Fibroblast of lung (primary cell): ENCODE results near the gene SLAIN2.
A peak's percentile ranks its signal among the peaks of the same experiment; 100 is the strongest.

ENCODE experiments used
- EZH2 ChIP-seq: IDR thresholded peaks from 2 replicates; pipeline ENCODE4 v1.5.1; 2012; ENCODE audit warnings: low read length, control low read depth, mild to moderate bottlenecking; ENCODE audit errors: missing control alignments
- TF ChIP-seq, protein P1 (sequence below), 2 donors: IDR thresholded peaks in 1 of 2; conservative IDR thresholded peaks in 1 of 2; 1 replicate in 1 of 2; 2 replicates in 1 of 2; pipeline ENCODE4 v1.5.1; 2011 to 2012; ENCODE audit warnings: low read length in 2 of 2, control low read depth in 1 of 2, inconsistent platforms in 1 of 2, low read depth in 1 of 2, mild to moderate bottlenecking in 1 of 2

DNA sequence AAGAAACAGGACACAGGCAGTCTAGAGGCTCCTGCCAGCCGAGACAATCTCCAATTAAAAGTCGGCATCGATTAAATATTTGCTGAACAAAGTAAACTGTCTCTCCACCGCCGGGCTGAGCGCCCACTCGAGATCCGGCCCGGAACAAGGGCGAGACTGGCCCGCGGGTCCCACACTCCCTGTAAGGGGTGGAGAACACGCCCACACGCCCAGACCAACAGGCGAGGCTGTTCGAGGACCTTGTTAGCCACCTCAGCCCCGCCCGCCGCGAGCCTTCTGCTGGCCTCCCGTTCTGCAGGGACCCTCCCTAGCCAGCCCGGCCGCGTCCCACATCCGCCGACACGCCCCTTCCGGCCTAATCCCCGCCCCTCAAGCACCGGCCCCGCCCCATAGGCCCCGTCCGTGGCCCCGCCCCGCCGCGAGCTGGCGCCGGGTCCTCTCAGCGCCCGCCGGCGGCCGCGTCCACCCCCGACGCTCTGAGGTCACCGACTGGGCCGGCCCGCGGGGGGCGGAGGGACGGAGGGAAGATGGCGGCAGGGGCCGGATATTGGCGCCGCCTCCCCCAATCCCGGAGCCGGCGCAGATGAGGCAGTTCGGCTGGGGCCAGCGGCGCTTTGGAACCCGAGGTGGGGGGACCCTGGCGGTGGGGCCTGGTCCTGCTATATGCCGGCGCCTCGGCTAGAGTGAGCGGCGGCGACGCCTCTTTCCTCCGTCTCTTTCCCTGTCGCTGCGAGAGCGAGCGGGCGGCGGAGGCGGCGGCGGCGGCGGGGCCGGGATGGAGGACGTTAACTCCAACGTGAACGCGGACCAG is at the start of gene SLAIN2:
- TF ChIP-seq, protein P1, sequence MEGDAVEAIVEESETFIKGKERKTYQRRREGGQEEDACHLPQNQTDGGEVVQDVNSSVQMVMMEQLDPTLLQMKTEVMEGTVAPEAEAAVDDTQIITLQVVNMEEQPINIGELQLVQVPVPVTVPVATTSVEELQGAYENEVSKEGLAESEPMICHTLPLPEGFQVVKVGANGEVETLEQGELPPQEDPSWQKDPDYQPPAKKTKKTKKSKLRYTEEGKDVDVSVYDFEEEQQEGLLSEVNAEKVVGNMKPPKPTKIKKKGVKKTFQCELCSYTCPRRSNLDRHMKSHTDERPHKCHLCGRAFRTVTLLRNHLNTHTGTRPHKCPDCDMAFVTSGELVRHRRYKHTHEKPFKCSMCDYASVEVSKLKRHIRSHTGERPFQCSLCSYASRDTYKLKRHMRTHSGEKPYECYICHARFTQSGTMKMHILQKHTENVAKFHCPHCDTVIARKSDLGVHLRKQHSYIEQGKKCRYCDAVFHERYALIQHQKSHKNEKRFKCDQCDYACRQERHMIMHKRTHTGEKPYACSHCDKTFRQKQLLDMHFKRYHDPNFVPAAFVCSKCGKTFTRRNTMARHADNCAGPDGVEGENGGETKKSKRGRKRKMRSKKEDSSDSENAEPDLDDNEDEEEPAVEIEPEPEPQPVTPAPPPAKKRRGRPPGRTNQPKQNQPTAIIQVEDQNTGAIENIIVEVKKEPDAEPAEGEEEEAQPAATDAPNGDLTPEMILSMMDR (conservative IDR thresholded peaks at IDR 0.05 in 1 of 2, IDR thresholded peaks at IDR 0.05 in 1 of 2; ENCODE audit: low read depth in 1 of 2, low read length in 2 of 2) = peak in 1 of 2 donors; percentile 23
- TF ChIP-seq EZH2 = no peak
